Stimulated activated CD8-positive, alpha-beta memory T cell treated with anti-CD3 and anti-CD28 coated beads, Interleukin-12 subunit alpha, Interleukin-12 subunit beta, amount 100 ng/mL, for 24 hours (primary cell): ENCODE measurements around the gene MDP1.
"Not testable (repeated sequence)": the region's sequence is repeated elsewhere in the genome, so short reads cannot be mapped to it uniquely, and the experiment has no call there.

Source experiments
- DNase-seq: peaks from one replicate; pipeline ENCODE4 v3.0.0-alpha.2; 2020; ENCODE audit errors: extremely low read depth

Gene MDP1

DNA sequence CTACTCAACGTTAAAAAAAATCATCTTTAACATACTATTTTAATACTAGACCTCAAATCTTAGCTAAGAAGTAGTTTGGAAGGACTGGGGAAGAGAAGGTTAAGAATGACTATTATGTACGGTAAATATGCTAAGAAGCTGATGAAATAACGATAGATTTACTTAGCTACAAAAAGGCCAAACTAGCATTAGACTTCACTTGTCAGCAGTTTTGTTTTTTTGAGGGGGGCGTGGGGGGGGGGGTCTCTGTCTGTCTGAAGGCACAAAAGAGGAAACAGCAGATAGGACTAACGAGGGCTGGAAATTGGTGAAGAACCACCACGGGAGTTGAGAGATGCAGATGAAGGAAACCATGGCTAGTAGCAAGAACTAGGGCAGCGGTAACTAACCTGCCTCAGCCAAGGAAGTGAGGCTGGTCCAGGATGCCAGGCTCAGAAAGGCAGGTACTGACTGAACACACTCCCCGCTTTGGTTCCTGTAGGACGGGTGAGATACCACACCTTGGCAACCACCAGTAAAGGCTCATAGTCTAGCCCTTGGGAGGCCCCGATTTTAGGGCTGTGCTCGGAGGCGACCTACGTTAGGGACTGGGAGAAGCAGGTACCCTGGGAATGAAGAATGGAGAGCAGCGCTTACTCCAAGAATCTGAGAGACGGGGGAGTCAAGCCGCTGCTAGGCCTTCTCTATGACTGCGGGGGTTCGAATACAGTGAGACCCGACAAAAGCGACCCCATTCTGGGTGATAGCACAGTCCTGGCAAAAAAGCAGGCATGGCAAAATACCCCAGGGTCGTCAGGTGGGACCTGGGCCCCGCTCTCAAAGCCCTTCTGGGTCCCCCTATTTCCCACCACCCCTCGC lies 15.6 kb upstream of the MDP1 start:
- DNase-seq: no peak

DNA sequence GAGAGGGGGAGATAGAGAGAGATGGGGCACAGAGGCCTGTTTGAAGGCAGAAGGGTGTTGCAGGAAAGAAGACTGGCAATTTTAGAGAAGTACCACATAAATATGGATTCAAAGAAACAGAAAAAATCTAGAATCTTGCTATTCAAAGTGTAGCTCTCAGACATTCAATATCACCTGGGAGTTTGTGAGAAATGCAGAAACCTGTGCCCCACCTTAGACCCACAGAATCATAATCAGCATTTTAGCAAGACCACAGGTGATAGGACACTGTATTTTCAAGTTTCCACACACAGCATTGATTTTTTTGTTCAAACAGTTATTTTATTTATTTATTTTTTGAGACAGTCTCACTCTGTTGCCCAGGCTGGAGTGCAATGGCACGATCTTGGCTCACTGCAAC lies 13.0 kb upstream of the MDP1 start:
- no peak for DNase-seq

DNA sequence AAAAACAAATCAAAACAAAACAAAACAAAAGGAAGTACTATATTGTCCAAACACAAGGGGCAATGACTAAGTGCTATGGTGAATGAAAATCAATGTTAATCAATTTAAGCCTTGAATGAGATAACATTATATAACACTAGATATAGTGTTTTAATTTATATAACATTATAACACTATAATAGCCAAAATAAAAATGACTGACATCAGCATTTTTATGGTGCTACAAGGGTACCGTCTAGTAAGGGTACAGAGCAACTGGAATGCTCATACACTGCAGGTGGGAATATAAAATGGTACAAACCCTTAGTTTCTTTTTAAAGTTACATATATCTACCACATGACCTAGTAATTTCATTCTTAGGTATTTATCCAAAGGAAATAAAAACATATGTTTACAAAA lies 10.6 kb upstream of the MDP1 start:
- DNase-seq: no peak

DNA sequence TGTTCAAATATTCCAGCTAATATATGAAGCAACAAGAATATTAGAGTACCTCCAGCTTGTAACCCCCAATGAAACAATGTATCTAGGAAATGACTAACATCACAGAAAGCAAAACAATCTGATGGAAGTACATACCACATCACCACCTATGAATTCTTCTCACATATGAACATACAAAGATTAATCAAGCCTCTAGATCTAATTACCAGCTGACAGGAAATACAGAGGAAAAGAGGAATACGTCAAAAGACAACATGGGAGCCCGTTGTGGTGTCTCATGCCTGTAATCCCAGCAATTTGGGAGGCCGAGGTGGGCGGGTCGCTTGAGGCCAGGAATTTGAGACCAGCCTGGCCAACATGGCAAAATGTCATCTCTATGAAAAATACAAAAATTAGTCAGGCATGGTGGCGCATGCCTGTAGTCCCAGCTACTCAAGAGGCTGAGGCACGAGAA lies 8.8 kb upstream of the MDP1 start:
- DNase-seq: no peak

DNA sequence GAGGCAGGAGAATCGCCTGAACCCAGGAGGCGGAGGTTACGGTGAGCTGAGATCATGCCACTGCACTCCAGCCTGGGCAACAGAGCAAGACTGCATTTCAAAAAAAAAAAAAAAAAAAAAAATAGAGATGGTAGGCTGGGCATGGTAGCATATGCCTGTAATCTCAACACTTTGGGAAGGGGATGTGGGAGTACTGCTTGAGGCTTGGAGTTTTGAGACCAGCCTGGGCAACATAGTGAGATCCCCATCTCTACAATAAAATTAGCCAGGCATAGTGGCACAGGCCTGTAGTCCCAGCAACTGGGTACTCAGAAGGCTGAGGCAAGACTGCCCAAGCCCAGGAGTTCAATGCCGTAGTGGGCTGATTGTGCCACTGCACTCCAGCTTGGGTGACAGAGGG lies 7.1 kb upstream of the MDP1 start:
- DNase-seq: not testable (repeated sequence)

DNA sequence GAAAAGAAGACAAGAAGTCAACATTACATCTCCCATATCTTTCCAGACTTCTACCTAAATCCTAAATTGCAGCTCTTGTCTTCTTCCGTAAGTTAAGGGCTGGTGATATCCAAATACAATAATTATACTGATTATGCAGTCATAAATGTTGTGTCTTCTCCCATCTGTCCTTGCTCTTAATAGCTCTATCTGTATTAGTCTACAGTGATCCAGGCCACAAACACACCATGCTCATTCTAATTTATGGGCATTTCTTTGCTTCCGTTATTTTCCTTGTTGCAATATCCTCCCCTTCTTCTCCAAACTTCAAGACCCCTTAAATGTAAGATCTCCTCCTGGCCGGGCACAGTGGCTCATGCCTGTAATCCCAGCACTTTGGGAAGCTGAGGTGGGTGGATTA lies 3.7 kb upstream of the MDP1 start:
- no peak for DNase-seq

DNA sequence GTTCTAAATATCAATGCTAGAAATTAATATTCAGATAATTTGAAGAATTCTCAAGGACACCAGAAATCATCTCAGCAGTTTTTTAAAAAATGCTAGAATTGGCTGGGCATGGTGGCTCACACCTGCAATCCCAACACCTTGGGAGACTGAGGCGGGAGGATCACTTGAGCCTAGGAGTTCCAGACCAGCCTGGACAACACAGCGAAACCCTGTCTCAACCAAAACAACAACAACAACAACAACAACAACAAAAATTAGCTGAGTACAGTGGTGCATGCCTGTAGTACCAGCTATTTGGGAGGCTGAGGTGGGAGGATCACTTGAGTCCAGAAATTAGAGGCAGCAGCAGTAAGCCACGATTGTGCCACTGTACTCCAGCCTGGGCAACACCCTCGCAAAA lies 3.2 kb upstream of the MDP1 start:
- DNase-seq: no peak

DNA sequence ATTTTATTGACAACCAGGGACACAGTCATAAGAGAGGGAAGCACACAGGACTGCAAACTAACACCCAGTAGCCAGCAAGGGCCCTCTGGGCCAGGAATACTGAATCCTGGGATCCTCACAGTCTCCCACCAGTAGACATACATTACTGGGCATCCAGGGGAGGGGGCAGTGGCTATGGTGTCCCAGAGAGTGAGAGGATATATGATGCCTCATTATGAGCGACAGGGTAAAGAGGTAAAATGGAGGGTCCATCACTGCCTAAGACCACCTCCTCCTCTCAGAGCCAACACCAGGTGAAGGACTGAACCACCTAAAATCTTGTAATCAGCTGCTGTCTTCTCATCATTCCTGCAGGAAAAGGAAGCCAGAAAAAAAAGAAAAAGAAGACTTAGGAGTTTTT lies 1.0 kb upstream of the MDP1 start:
- DNase-seq: not testable (repeated sequence)

DNA sequence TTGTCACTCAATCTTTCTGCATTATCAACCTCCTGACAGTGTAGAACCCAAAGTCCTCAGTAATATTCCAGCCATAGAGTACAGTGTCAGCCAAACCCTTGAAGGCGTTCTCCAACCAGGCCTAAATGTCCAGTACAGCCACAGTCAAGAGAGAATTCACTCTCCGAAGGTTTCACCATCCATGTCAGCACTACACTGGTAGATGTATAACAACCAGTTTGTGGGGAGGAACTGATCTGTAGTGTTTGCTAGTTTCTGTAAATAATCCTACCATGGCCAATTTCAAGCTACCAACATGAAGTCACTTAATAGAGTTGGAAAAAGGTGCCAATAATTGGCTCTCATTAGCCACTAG lies 456 bp upstream of the MDP1 start:
- no peak for DNase-seq

DNA sequence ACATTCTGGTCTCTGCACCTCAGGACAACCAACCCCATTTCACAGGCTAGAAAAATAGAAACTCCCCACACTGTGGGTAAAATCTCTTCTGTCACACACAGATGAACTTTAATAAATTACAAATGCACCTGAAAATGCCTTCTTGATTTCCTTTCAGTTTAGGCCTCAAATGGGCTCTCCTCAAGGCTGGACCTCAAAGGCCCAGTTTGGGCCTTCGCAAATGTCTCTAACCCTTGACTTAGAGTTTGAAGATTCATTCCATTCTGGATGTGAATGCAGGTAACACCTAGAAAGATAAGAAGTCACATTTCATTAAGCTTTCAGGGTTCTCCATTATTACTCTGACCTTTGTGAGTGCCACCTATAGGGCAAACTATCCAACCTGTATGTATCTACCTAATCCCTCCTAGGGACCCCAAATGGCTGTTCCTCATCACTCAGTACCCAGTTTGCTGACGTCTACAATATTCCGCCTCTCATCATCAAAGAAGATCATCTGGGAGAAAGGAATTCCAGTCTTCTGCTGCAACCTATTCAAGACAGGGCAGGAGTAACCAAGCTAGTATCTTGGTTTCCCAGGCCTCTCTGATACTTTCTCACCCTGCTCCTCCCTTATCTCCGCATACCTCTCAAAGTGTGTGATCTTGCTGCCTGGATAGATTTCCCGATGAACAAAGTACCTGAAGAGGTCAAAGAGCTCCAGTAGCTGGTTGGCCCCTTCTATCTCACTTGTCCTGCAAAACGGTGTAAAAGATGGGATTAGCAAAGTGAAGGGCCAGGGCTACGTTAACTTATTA lies 1.8 kb downstream of the MDP1 start:
- DNase-seq: no peak

DNA sequence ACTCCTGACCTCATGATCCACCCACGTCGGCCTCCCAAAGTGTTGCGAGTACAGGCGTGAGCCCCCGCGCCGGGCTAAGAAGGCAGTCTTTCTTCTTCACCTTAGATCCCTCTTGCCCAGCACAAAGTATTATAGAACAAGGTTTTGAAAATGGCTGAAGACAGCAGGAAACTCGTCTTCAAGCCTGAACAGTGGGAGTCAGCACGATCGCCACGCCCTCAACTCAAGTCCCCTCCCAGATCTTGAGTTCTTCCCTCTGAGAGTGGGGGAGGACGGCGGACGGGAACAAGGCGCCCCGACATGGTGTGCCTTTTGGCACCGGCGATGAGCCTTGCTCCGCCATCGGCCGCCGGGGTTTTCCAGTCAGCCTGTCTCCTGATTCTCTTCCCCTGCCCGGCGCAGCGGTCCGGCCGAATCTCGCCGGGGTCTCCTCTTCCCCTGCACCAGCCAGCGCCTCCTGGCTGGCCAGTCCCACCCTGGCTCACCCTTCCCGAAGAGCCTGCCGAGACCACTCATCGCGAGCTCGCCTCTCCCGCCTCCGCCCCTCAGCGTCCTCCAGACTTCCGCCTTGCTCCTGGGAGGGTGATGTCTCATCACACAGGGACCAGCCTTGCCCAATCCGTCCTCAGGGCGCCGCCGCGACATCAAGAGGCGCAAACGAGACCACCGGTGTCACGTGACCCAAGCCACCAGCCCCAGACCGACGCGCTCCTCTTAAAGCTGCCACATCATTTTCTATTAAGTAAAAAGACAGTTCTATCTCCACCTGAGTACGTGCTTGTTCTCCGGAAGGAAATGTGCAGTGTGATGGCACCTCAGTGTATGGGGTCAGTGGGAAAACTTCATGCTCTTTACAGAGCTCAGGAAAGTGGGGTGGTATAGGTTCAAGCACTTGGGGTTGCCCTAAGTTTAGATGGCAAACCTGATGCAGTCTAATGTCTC lies 2.7 kb downstream of the MDP1 start, which contains the start of gene CHMP4A:
Gene CHMP4A, minus strand, starts transcription at position 565 of the 942 bp plus-strand sequence. Its CDS starts 49 bp downstream, at position 516.
- DNase-seq: peak; percentile 96

DNA sequence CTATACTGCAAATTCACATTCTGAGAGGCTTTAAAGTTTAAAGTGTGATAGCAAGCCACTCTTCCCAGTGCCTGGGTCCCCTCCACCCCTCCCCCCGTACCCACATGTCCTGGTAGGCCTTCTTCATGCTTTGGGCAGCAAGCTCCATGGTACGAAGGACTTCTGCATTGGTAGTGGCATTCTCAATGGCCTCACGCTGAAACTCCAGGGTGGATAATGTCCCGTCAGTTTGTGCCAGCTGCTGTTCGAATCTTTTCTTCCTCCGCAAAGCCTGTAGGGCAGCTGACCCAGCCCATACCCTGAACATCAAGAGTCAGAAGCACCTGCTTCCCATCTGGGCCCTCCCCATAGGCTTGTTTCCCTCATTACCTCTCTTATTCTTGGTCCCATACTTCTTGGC lies 4.6 kb downstream of the MDP1 start:
- DNase-seq: no peak

DNA sequence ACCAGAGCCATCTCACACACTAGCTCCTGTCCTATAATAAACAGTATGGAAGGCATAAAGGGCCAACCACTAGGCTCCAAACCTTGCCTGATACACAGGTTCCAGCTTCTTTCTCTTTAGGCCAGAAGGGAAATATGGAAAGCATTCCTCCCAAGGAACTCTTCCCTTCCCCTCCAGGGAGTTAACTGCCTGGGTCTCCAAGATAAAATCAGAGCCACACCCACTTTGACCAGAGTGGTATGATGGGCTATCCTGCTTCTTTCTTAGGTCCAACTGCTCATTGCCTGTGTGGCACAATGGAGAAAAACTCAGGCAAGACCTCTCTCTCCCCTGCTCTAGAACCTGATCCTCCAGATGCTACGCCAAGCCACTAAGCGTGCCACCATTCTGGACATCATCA lies 8.2 kb downstream of the MDP1 start:
- no peak for DNase-seq

DNA sequence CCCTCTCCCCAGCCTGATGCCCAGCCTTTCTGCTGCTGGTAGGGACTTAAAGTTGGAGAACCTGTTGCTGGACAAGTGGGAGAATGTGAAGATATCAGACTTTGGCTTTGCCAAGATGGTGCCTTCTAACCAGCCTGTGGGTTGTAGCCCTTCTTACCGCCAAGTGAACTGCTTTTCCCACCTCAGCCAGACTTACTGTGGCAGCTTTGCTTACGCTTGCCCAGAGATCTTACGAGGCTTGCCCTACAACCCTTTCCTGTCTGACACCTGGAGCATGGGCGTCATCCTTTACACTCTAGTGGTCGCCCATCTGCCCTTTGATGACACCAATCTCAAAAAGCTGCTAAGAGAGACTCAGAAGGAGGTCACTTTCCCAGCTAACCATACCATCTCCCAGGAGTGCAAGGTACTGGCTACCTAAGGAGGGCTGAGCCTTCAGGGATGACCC lies 8.7 kb downstream of the MDP1 start:
- no peak for DNase-seq

DNA sequence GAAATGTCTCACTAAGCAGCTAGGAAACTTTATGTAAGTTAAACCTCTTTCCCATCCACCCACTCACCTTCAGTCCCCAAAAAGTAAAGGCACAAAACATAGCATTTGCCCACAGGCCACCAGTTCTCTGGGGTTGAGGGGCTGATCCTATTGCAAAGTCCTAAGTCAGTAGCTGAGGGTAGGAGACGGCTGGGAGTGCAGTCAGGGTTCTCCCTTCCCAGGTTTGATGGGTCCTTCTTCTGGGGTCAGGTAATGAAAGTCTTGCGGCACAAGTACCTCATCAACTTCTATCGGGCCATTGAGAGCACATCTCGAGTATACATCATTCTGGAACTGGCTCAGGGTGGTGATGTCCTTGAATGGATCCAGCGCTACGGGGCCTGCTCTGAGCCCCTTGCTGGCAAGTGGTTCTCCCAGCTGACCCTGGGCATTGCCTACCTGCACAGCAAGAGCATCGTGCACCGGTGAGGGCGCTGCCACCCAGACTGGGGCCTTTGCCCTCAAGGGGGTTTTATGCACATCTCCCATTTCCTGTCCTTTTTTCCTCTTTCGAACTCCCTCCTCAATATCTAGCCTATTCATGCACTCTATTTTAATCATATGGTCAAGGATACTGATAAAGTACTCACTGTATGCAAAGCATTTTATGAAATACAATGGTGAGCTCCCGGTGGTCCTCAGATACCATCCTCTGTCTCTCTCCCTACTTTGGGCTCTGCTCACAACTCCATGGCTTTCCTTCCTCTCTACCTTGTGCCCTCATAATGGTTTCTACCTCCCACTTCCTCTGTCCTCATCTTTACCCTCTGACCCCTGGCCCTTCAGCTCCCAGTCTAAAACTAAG lies 9.4 kb downstream of the MDP1 start:
- DNase-seq: no peak

DNA sequence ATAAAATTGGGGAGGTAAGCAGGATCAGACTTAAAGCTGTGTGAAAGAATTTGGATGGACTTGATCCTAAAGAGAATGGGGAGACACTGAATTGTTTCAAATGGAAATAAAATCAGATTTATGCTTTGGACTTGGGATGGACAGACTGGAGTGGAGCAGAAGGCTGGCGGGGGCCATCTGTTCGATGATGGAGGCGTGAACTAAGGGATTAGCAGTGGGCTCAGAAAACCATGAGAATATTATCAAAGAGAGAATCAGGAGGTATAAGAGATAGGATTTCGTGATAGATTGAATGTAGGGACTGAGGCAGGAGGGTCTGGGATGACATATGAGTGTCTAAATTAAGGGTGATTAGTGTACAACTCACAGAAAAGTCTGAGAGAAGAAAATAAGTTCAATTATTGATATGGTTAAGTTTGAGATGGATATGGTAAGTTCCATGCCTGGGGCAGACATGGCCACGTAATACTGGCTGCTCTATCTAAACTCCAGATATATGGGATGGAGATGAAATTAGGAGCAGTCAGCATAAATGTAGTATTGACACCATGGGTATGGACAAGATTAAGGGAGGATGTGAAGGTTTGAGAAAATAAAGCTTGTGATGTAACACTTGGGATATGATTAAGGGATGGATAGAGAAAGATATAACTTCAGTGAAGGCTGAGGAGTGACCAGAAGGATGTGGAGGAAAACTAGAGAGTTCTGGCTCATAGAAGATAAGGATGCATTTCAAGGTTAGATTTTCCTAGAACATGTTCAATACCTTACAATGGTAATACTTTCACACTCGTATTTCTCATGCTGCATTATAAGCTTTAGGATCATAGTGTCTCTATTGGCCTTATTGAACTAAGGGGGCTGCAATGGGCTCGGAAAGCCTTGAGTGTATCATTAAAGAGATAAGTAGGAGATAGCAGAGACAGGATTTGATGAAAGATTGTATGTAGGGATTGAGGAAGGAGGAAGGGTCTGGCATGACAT lies 11.4 kb downstream of the MDP1 start:
- no peak for DNase-seq

DNA sequence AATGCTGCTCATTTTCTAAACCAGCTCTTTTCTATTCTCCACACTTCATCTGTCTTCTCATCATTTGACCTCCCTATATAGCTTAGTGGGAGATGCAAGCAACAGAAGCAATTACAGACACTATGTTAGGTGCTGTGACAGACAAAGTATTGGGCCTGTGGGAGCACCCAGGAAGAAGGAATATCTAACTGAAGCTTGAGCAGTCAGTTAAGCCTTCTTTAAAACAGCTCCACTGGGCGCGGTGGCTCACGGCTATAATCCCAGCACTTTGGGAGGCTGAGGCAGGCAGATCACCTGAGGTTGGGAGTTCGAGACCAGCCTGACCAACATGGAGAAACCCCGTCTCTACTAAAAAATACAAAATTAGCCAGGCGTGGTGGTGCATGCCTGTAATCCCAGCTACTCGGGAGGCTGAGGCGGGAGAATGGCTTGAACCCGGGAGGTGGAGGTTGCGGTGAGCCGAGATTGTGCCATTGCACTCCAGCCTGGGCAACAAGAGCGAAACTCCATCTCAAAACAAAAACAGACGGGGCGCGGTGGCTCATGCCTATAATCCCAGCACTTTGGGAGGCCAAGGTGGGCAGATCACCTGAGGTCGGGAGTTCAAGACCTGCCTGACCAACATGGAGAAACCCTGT lies 12.5 kb downstream of the MDP1 start:
- not testable (repeated sequence) for DNase-seq

DNA sequence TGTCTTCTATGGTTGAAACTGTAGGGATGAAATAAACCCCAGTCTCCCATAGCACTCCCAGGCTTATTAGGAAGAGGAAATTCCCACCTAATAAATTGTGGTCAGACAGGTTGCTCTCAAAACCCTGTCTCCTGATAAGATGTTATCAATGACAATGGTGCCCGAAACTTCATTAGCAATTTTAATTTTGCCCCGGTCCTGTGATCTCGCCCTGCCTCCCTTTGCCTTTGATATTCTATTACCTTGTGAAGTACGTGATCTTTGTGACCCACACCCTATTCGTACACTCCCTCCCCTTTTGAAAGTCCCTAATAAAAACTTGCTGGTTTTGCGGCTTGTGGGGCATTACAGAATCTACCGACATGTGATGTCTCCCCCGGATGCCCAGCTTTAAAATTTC lies 13.3 kb downstream of the MDP1 start:
- DNase-seq: not testable (repeated sequence)
